C4-2B (cell line): ENCODE measurements around the gene VRK3.
"Not testable (repeated sequence)": the region's sequence is repeated elsewhere in the genome, so short reads cannot be mapped to it uniquely, and the experiment has no call there.

Experiments
- H3K27ac ChIP-seq: fragments of 450-650 bp; 2 replicates; pipeline ENCODE4 v1.5.1; 2017
- CTCF ChIP-seq: fragments of 450-650 bp; conservative IDR thresholded peaks from 2 replicates; pipeline ENCODE4 v1.5.1; 2017; ENCODE audit warnings: mild to moderate bottlenecking
- ZFX ChIP-seq: fragments of 450-650 bp; IDR thresholded peaks from 2 replicates; pipeline ENCODE4 v1.6.1; 2017

Gene VRK3

GRCh38 chr19:49951806-49952478, 73.2 kb downstream of the VRK3 start:
- TF ChIP-seq CTCF (no peak), ZFX (no peak)
- H3K27ac ChIP-seq: no peak overlapping the region

- TF ChIP-seq ZFX (no peak), CTCF (no peak)
- H3K27ac ChIP-seq: no peak overlapping the region
These were observed 74.1 kb downstream of the VRK3 start for GRCh38 chr19:49950956-49951526.

- TF ChIP-seq ZFX (no peak), CTCF (no peak)
- H3K27ac ChIP-seq: no peak overlapping the region
These were observed 74.6 kb downstream of the VRK3 start for GRCh38 chr19:49950590-49950948.

- H3K27ac ChIP-seq: no peak overlapping the region
- TF ChIP-seq ZFX (no peak), CTCF (no peak)
These were observed 75.2 kb downstream of the VRK3 start for GRCh38 chr19:49949742-49950589.

GRCh38 chr19:49946415-49946814, 78.8 kb downstream of the VRK3 start:
- TF ChIP-seq ZFX: no peak
- no peak for TF ChIP-seq CTCF

GRCh38 chr19:49944567-49944966, 80.6 kb downstream of the VRK3 start:
- H3K27ac ChIP-seq: not testable (repeated sequence)

More at GRCh38 chr19:49946415-49946814, 78.8 kb downstream of the VRK3 start:
- H3K27ac ChIP-seq: no peak overlapping the region

GRCh38 chr19:49940482-49940791, 84.7 kb downstream of the VRK3 start:
- no peak for TF ChIP-seq ZFX
- TF ChIP-seq CTCF: no peak; the same call in 1 of the 2 replicates
- no peak overlapping the region for H3K27ac ChIP-seq
